Left forelimb (tissue), 1 donor: ENCODE results near the gene BANF1.

Experiments
- DNase-seq: peaks from one replicate; pipeline ENCODE4 v3.0.0-alpha.2; 2018; ENCODE audit warnings: low spot score

BANF1 gene, protein sequence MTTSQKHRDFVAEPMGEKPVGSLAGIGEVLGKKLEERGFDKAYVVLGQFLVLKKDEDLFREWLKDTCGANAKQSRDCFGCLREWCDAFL

DNA sequence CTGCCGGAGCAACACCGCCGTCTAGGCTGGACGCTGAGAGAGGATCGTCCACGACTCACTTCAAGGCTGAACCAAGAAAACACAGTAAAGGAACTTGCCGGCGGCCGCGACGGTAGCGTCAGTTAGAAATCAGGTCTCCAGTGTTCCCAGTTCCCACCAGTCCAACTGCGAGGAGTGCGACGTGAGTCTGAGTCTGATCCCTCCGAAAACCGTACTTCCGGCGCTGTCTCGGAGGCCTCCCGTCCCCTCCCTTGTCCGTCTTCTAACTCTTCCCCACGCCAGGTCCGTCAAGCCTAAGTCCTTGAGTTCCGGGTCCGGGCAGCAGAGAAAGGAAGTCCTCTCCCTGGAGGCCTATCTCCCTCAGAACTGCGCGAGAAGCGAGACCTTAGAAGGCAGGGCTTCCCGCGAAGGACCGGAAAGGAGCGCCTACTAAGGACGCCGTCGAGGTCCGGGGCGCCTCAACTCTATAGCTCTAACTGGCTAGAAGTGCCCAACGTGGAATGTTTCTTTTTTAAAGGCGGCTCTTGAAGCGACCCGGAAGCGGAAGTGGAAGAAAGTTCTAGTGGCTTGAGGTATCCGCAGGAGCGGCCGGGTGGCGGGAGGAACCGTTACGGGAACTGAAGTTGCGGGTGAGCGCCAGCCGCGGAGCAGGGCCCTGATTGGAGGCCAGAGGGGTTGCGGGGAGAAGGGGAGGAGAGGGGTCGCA is at the start of gene BANF1, which contains the start of gene EIF1AD:
Gene BANF1 (plus strand): TSS at position 562 of the 706 bp plus-strand sequence. CDS start 748 bp downstream, outside the sequence.
Gene EIF1AD (minus strand): TSS at position 216 of the 706 bp plus-strand sequence. CDS start 1,768 bp downstream, outside the sequence.
- peak; percentile 97 for DNase-seq

DNA sequence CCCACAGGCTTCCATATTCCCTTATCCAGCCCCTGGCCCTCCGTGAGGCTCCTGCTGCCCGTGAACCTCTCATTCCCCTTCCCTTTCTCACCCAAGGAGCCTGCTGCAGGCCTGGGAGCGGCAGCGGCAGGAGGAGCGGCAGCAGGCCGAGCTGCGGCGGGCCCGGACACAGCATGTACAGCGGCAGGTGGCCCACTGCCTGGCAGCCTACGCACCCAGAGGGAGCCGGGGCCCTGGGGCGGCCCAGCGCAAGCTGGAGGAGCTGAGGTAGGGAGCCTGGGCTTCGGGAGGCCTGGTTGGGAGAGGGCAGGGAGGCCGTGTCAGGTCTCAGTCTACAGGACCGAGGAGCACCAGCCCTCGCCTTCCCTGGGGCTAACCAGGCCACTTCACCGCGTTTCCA is 48.8 kb upstream of the BANF1 start:
- no peak for DNase-seq

DNA sequence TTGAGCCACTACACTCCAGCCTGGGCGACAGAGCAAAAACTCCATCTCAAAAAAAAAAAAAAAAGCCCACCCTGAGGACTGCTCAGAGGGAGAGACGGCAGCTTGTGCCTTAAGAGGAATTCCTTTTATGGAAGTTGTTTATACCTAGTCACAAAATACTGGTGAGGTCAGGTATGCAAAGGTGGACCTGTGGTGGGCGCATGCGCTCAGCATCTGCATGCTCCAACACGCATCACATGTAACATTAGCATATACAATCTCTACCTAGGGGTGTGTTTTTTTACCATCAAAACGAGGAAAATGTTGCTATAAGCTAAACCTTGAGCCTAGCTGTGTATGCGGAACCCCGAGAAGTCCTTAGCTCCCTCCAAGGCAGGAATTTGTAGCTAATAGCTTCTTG is 47.5 kb upstream of the BANF1 start:
- no peak for DNase-seq

DNA sequence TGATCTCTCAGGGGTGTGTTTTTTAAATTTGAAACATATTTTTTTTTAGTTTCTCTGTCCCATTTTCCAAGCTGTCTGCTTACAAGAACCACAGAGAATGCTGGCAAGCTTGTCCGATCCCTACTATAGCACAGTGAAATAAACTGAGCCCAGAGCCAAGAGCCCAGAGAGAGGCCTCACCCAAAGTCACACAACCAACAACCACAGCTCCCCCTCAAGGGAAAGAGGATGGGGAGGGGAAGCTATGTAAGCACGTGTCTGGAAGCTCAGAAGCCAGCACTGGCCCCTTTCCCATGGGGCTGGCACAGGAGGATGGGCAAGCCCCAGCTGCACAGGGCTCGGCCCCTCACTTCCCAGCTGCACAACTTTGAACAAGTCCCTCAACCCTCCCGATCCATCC is 44.0 kb upstream of the BANF1 start:
- no peak for DNase-seq

DNA sequence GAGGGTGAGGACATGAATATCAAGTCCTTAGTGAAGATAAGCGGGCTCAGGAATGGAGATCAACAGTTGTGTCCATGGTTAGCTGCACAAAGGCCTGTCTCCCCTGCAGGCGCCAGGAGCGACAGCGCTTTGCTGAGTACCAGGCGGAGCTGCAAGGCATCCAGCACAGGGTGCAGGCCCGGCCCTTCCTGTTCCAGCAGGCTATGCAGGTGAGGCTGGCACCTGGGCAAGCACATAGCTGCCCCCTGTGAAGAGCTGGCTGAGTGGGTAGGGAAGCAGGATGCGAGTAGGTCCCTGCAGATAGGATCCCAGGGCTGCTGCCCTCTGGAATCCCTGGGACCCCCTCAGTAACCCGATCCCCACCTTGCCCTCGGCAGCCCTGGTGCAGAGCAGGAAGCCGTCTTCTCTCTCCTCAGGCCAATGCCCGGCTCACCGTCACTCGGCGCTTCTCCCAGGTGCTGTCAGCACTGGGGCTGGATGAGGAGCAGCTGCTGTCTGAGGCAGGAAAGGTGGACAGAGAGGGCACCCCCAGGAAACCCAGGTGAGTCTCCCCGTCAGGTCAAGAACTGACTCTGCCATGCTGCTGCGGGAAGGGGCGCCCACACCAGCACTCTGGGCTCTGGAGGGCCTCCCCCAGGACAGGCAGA is 43.4 kb upstream of the BANF1 start:
- DNase-seq: no peak

DNA sequence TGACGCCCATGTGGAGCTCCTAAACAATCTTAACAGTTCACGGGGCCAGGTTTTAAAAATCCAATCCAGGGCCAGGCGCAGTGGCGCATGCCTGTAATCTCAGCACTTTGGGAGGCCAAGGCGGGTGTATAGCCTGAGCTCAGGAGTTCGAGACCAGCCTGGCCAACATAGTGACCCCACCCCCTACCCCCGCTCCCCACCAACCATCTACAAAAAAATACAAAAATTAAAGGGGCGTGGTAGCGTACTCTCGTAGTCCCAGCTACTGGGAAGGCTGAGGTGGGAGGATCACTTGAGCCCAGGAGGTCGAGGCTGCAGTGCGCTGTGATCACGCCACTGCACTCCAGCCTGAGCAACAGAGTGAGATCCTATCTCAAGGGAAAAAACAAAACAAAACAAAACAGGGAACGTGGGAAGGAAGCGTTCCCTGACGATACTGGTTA is 41.5 kb upstream of the BANF1 start:
- no peak for DNase-seq

DNA sequence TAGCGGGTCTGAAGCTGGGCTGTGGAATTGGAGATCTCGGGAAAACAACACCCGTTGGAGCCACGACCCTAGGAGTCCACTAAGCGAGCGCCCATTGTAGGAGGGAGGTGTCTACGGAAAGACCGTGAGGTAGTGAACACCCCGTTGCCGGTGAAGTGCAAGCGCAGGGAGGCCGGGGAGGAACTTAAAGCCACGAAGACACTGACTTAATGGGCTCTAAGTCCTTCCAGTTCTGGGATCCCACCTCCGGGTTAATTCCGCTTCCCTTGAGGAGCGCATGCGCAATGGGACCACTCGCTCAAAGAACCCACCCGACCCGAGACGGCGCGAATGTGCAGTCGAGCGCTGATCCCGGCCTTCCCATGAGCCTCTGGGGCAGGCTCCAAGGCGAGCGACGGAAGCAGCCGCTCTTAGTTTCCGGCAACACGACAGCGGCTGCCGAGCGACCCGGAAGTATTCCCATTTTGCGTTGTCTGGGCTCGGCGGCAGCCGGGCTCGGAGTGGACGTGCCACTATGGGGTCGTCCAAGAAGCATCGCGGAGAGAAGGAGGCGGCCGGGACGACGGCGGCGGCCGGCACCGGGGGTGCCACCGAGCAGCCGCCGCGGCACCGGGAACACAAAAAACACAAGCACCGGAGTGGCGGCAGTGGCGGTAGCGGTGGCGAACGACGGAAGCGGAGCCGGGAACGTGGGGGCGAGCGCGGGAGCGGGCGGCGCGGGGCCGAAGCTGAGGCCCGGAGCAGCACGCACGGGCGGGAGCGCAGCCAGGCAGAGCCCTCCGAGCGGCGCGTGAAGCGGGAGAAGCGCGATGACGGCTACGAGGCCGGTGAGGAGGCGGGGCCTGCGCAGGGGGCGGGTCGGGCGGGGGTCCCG is 40.8 kb upstream of the BANF1 start, which contains the start of gene SART1:
Gene SART1 (plus strand): TSS at position 468 of the 874 bp plus-strand sequence. CDS start 47 bp downstream, at position 515.
- peak; percentile 98 for DNase-seq

DNA sequence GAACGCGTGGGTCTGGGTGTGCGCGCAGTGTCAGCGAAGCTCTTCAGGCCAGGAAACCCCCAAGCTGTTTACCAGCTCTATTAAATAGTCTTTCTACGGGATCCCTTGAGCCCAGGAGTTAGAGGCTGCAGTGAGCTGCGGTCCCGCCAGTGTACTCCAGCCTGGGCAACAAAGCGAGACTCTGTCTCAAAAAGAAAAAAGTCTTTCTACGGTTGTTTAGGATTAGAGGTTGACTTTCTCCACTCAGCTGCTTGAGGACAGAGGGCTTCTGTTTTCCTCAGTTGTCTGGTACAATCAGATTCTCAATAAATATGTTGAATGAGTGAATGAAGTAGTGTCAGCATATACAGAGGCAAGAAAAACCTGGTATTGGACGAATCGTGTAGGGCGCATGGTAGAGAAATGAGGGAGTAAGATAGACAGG is 40.1 kb upstream of the BANF1 start:
- no peak for DNase-seq

DNA sequence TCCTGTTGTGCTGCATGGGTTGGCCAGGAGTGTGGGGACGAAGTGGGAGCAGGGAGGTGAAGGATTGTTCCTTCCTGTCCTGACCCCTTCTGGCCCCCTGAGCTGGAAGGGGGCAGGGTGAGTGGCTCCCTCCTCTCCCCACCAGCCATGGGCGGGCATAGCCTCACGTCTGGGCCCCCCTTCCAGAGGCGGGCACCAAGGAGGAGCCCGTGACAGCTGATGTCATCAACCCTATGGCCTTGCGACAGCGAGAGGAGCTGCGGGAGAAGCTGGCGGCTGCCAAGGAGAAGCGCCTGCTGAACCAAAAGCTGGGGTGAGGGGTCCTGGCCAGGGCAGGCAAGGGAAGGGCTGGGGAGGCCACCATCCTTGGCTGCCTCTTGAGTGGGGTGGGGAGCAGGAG is 37.4 kb upstream of the BANF1 start:
- no peak for DNase-seq

DNA sequence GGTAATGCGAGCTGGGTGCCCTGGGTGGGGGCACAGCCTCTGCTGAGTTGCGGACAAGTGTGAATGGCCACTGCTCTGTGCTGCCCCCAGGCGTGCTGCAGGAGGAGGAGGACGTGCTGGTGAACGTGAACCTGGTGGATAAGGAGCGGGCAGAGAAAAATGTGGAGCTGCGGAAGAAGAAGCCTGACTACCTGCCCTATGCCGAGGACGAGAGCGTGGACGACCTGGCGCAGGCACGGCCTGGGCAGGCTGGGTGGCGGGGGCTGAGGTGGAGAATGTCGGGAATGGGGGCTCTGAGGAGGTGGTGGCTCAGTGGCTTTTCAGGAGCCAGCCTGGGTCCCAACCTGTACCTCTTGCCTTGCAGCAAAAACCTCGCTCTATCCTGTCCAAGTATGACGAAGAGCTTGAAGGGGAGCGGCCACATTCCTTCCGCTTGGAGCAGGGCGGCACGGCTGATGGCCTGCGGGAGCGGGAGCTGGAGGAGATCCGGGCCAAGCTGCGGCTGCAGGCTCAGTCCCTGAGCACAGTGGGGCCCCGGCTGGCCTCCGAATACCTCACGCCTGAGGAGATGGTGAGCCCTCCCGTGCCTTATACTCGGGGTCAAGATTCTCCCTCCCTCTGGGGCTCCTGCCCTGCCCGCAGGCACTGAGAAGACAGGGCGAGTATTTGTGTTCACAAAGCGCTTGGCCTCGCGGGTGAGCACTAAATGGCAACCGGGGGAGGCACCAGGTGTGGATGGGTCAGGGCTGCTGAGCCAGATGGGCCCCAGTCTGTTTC is 36.1 kb upstream of the BANF1 start:
- DNase-seq: no peak

DNA sequence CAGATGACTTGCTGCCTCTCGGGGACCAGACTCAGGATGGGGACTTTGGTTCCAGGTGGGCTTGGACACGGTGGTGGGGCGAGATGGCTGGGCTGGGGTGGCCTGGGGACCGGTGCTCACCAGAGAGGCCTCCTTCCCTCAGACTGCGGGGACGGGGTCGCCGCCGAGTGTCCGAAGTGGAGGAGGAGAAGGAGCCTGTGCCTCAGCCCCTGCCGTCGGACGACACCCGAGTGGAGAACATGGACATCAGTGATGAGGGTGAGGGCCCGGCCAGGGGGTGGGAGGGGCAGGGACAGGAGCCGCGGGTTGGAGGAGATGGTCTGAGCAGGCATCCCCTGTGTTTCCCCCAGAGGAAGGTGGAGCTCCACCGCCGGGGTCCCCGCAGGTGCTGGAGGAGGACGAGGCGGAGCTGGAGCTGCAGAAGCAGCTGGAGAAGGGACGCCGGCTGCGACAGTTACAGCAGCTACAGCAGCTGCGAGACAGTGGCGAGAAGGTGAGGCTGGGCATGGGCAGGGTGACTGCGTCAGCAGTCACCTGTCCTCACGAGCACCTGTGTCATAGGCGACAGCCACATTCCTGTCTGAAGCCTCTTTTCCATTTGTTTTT is 34.9 kb upstream of the BANF1 start:
- no peak for DNase-seq

DNA sequence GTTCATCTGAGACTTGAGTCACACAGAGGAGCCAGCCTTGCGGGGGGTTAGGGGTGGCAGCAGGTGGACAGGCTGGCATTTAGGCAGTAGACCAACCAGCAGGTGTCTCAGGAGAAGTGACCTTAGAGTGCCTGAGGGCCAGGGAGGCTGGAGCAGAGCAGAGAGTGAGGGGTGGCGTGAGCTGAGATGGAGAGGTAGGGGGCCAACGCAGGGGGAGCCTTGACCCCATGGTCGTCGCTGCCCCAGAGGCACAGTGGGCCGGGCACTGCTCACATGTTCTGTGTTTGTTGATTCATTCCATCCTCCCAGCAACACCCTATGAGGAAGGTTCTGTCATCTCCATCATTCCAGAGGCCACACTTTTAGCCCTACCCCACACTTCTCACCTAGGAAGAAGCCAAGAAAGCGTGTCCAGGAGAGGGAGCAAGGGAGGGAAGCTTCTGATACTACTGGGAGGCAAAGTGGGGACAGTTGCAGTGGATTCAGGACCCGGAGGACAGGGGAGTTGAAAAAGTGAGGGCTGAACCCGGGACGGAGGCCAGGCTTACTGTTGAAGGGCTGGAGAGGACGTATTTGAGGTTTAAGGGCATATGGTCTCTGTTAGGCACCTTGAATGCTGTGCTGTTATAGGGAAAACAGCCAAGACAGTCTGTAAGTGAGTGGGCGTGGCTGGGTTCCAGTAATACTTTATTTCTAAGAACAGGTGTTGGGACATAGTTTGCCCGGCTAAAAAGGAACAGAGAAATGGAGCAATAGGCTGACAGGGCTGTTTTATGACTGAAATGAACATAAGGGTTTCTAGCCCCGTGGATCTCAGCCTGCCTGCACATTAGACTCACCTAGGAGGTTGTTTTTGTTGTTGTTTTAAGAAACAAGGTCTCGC is 33.5 kb upstream of the BANF1 start:
- DNase-seq: no peak

DNA sequence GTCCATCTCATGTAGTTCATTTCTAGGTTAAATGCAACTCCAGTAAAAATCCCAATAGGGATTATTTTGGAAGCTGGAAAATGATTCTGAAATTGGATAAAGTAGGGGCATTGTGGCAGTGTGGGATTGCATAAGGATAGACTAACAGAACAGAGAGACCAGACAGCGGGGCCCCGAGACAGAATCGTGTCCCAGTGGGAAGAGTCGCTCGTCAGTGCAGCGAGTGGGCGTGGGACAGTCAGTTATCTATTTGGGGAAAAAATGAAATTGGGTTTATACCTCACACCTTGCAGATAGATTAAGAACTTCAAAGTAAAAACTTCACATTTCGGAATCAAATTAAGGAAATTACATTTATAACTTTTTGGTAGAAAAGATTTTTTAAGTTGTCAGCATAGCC is 30.2 kb upstream of the BANF1 start:
- DNase-seq: no peak

DNA sequence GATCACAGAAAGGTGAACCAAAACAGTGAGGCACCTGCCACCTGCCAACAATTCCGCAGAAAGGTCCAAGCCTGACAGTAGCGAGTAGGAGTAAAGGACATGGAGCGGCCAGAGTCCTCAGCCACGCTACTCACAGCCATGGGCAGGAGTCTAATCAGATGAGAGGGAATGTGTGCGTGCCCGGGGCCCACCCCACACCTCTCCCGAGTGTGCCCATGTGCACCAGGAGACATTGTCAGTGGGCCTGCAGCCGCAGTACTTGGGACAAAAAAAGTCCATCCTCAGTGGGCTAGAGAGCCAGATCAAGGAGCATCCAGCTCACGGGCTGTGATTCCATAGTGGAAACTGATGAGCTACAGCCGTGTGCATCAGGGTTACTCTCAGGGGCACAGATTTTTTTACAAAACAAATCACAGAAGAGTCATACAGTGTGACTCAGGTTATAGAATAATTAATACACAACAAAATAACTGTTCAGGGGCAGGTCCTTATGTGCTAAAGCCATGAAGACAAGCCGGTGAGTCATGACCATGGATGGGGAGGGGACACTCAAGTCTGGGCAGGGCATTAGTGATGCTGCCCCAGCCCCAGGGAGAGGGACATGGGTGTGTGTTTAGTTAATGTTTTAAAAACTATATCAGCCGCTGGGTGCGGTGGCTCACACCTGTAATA is 28.7 kb upstream of the BANF1 start:
- no peak for DNase-seq

DNA sequence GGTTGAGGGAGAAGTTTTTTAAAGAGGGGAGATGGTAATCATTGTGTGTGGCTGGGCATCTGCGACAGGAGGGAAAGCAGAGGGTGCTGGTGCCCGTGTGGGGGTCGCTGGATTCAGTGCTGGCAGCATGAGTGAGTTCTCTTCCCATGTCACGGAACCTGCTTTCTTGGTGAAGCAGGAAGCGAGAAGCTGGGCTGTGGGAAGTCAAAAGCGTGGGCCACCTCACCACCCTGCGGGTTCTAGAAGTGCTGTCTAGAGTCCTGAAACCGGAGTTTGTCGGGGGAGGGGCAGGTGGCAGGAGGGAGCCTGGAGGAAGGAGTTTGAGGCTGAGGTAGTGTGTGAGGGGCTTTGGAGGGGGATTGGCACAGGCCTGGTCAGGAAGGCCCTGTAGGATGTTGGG is 26.5 kb upstream of the BANF1 start:
- DNase-seq: no peak

DNA sequence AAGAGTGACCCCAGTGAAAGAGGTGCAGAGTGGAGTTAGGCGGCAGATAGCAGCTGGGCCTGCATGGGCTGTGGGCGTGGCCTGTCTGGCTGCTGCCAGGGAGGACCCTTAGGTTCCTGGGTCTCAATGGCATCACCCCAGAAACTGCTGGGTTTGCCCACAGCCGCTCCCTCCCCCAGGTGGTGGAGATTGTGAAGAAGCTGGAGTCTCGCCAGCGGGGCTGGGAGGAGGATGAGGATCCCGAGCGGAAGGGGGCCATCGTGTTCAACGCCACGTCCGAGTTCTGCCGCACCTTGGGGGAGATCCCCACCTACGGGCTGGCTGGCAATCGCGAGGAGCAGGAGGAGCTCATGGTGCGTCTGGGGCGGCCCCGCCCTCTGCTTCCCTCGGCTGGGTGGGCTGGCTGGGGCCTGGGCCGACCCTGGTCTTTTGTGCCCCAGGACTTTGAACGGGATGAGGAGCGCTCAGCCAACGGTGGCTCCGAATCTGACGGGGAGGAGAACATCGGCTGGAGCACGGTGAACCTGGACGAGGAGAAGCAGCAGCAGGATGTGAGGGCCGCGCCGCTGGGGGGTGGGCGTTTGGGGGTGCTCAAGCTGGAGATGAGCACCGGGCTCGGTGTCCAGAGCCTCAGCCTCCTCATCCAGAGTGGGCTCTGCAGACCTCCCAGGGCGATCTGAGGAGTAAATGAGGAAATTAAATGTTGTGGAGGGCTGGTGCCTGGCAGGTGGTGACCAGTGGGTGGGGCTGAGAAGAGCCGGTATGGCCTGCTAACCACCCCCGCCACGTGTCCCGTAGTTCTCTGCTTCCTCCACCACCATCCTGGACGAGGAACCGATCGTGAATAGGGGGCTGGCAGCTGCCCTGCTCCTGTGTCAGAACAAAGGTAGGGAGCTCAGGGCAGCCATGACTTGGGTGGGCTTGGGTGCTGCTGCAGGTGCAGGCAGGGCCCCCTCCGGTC is 25.8 kb upstream of the BANF1 start:
- DNase-seq: no peak

DNA sequence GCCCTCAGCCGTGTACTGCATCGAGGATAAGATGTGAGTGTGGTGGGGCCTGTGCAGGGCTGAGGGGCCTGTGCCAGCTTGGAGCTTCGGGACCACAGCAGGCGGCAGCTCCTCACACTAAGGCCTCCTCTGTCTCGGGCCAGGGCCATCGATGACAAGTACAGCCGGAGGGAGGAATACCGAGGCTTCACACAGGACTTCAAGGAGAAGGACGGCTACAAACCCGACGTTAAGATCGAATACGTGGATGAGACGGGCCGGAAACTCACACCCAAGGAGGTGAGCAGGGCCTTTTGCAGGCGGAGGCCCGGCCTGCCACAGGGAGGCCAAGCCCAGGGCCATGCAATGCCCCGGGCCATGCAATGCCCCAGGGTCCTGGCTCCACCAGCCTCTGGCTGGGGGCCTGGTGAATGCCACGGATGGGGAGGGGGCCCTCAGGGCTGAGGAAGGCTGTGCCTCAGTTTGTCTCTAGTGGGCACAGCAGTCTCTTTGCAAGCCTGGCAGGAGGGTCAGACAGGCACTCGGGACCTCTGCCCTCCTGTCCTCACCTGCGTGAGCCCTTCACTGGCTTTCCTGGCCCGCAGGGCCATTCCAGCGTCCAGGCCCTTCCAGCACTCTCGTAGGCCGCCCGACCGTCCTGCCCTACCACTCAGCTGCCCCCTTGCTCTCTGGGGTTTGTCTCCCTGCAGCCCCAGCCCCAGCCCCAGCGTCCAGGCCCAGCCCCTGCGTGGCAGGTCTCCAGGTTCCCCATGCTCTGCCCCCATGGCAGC is 24.5 kb upstream of the BANF1 start:
- no peak for DNase-seq
